Measurements from ENCODE around the gene FAM76B. TPM values are rescaled to one million over a fixed set of nuclear protein-coding genes. Genes with fewer than 3 reads are reported as not detected.
A peak's percentile ranks its signal among the peaks of the same experiment; 100 is the strongest.

The FAM76B gene
- total RNA-seq, 2 experiments from 2014 or later: 46.8 to 49.8 TPM

GRCh38 chr11:95800438-95800837 lies 10.9 kb upstream of the FAM76B start:
- Mint-ChIP-seq H3K4me3 (no peak overlapping the region), H3K9me3 (no peaks in the 10 kb centered on the region), H3K27me3 (no peaks in the 10 kb centered on the region), H3K4me1 (peaks cover 12% of the 10 kb centered on the region), H3K27ac (no peak overlapping the region), H3K36me3 (peaks cover 29% of the 10 kb centered on the region)
- DNase-seq: no peak

- Mint-ChIP-seq H3K4me1 (peaks cover 20% of the 10 kb centered on the region), H3K27me3 (no peaks in the 10 kb centered on the region), H3K4me3 (no peak overlapping the region), H3K27ac (no peak overlapping the region), H3K9me3 (no peaks in the 10 kb centered on the region), H3K36me3 (peaks cover 34% of the 10 kb centered on the region)
- no peak for DNase-seq
Observed at GRCh38 chr11:95799546-95799945, 10.0 kb upstream of the FAM76B start.

GRCh38 chr11:95796501-95796900 lies 6.9 kb upstream of the FAM76B start:
- Mint-ChIP-seq H3K27me3 (no peaks in the 10 kb centered on the region), H3K36me3 (peaks cover 34% of the 10 kb centered on the region), H3K27ac (no peak overlapping the region), H3K4me3 (no peak overlapping the region), H3K9me3 (no peaks in the 10 kb centered on the region), H3K4me1 (peaks cover 45% of the 10 kb centered on the region)
- no peak for DNase-seq

GRCh38 chr11:95795627-95796295 lies 6.2 kb upstream of the FAM76B start:
- no peak overlapping the region for H3K27ac Mint-ChIP-seq
- H3K9me3 Mint-ChIP-seq: no peaks in the 10 kb centered on the region
- H3K4me1 Mint-ChIP-seq: peaks cover 45% of the 10 kb centered on the region
- peaks cover 40% of the 10 kb centered on the region for H3K36me3 Mint-ChIP-seq
- no peak for DNase-seq
- H3K27me3 Mint-ChIP-seq: no peaks in the 10 kb centered on the region
- no peak overlapping the region for H3K4me3 Mint-ChIP-seq

- Mint-ChIP-seq H3K4me3 (no peak overlapping the region), H3K27ac (no peak overlapping the region), H3K4me1 (peaks cover 45% of the 10 kb centered on the region), H3K9me3 (no peaks in the 10 kb centered on the region), H3K27me3 (no peaks in the 10 kb centered on the region), H3K36me3 (peaks cover 31% of the 10 kb centered on the region)
- DNase-seq: no peak
Observed at GRCh38 chr11:95794086-95794485, 4.5 kb upstream of the FAM76B start.

GRCh38 chr11:95793116-95793515 lies 3.5 kb upstream of the FAM76B start:
- Mint-ChIP-seq H3K4me1 (peaks cover 49% of the 10 kb centered on the region), H3K27ac (no peak overlapping the region), H3K27me3 (no peaks in the 10 kb centered on the region), H3K36me3 (peaks cover 36% of the 10 kb centered on the region), H3K9me3 (no peaks in the 10 kb centered on the region), H3K4me3 (peak overlapping the region; percentile 42)
- no peak for DNase-seq

GRCh38 chr11:95792700-95793099 lies 3.1 kb upstream of the FAM76B start:
- no peaks in the 10 kb centered on the region for H3K9me3 Mint-ChIP-seq
- H3K27ac Mint-ChIP-seq: no peak overlapping the region
- H3K4me3 Mint-ChIP-seq: peak overlapping the region; percentile 42
- DNase-seq: no peak
- H3K36me3 Mint-ChIP-seq: peaks cover 39% of the 10 kb centered on the region
- no peaks in the 10 kb centered on the region for H3K27me3 Mint-ChIP-seq
- peaks cover 53% of the 10 kb centered on the region for H3K4me1 Mint-ChIP-seq

GRCh38 chr11:95792200-95792599 lies 2.6 kb upstream of the FAM76B start:
- H3K4me3 Mint-ChIP-seq: peak overlapping the region; percentile 97
- H3K36me3 Mint-ChIP-seq: peaks cover 39% of the 10 kb centered on the region
- no peaks in the 10 kb centered on the region for H3K9me3 Mint-ChIP-seq
- no peaks in the 10 kb centered on the region for H3K27me3 Mint-ChIP-seq
- H3K4me1 Mint-ChIP-seq: peaks cover 51% of the 10 kb centered on the region
- peak overlapping the region; percentile 100 for H3K27ac Mint-ChIP-seq
- no peak for DNase-seq

- no peak for DNase-seq
- Mint-ChIP-seq H3K27ac (peak overlapping the region; percentile 100), H3K36me3 (peaks cover 39% of the 10 kb centered on the region), H3K4me1 (peaks cover 50% of the 10 kb centered on the region), H3K9me3 (no peaks in the 10 kb centered on the region), H3K27me3 (no peaks in the 10 kb centered on the region), H3K4me3 (peak overlapping the region; percentile 97)
Observed at GRCh38 chr11:95791709-95792033, 2.1 kb upstream of the FAM76B start.

- Mint-ChIP-seq H3K9me3 (no peaks in the 10 kb centered on the region), H3K4me3 (peak overlapping the region; percentile 97), H3K27ac (peak overlapping the region; percentile 100), H3K36me3 (peaks cover 40% of the 10 kb centered on the region), H3K27me3 (no peaks in the 10 kb centered on the region), H3K4me1 (peaks cover 47% of the 10 kb centered on the region)
- DNase-seq: peak; percentile 60
Observed at GRCh38 chr11:95790933-95791708, 1.5 kb upstream of the FAM76B start.

GRCh38 chr11:95790123-95790932 lies 746 bp upstream of the FAM76B start, which contains the start of gene CEP57:
TSS of gene CEP57 (plus strand) at chr11:95790498. CDS start at chr11:95790699, 201 bp downstream.
- H3K4me1 Mint-ChIP-seq: peaks cover 42% of the 10 kb centered on the region
- peak within 1 kb of the TSS; percentile 97 for H3K4me3 Mint-ChIP-seq
- peak within 1 kb of the TSS; percentile 100 for H3K27ac Mint-ChIP-seq
- H3K27me3 Mint-ChIP-seq: no peaks in the 10 kb centered on the region
- no peaks in the 10 kb centered on the region for H3K9me3 Mint-ChIP-seq
- H3K36me3 Mint-ChIP-seq: peaks cover 47% of the 10 kb centered on the region
- DNase-seq: peak; percentile 91

- peak overlapping the region; percentile 97 for H3K4me3 Mint-ChIP-seq
- H3K27ac Mint-ChIP-seq: peak overlapping the region; percentile 87
- H3K4me1 Mint-ChIP-seq: peaks cover 34% of the 10 kb centered on the region
- peaks cover 47% of the 10 kb centered on the region for H3K36me3 Mint-ChIP-seq
- DNase-seq: peak; percentile 26
- no peaks in the 10 kb centered on the region for H3K27me3 Mint-ChIP-seq
- H3K9me3 Mint-ChIP-seq: no peaks in the 10 kb centered on the region
Observed at GRCh38 chr11:95788921-95789505, 569 bp downstream of the FAM76B start.

- Mint-ChIP-seq H3K27ac (no peak overlapping the region), H3K36me3 (peaks cover 22% of the 10 kb centered on the region), H3K27me3 (no peaks in the 10 kb centered on the region), H3K4me1 (peaks cover 34% of the 10 kb centered on the region), H3K9me3 (no peaks in the 10 kb centered on the region), H3K4me3 (no peak overlapping the region)
- DNase-seq: no peak
Observed at GRCh38 chr11:95780544-95780943, 9.0 kb downstream of the FAM76B start.

- DNase-seq: no peak
- Mint-ChIP-seq H3K36me3 (peaks cover 15% of the 10 kb centered on the region), H3K4me1 (peaks cover 27% of the 10 kb centered on the region), H3K27ac (no peak overlapping the region), H3K9me3 (no peaks in the 10 kb centered on the region), H3K27me3 (no peaks in the 10 kb centered on the region), H3K4me3 (no peak overlapping the region)
Observed at GRCh38 chr11:95778699-95779098, 10.9 kb downstream of the FAM76B start.

- peaks cover 14% of the 10 kb centered on the region for H3K36me3 Mint-ChIP-seq
- H3K4me3 Mint-ChIP-seq: no peak overlapping the region
Observed at GRCh38 chr11:95776859-95777258, 12.7 kb downstream of the FAM76B start.

More at GRCh38 chr11:95776859-95777258, 12.7 kb downstream of the FAM76B start:
- DNase-seq: no peak
- Mint-ChIP-seq H3K9me3 (no peaks in the 10 kb centered on the region), H3K27me3 (no peaks in the 10 kb centered on the region), H3K27ac (no peak overlapping the region), H3K4me1 (peaks cover 16% of the 10 kb centered on the region)

Measured in activated naive CD8-positive, alpha-beta T cell treated with anti-CD3 and anti-CD28 coated beads for 36 hours (primary cell).